T follicular helper cell (primary cell): ENCODE results near the gene PICK1.
"Not testable (repeated sequence)": the region's sequence is repeated elsewhere in the genome, so short reads cannot be mapped to it uniquely, and the experiment has no call there.

Source experiments
- DNase-seq: peaks from one replicate; pipeline ENCODE4 v3.0.0-alpha.2; 2020; ENCODE audit warnings: low read depth

PICK1 gene

GRCh38 chr22:38030311-38031133 lies 26.7 kb upstream of the PICK1 start:
- no peak for DNase-seq

DNA sequence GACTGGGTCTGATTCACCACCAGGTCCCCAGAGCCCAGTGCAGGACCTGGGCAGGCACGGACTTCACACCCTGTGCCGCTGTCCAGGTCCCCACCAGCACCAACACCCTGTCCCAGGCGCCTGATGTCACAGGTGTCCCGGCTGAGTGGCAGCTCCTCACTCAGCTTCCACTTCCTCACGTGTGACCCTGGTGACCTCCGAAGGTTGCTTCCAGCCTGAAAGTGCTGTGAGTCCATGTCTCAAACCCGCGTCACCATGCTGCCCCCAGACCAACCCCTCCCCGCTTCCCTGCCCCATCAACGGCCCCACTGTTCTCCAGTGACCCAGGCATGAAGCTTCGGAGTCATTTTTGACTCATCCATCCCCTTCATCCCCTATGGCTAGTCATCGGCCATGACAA lies 25.7 kb upstream of the PICK1 start:
- DNase-seq: no peak

DNA sequence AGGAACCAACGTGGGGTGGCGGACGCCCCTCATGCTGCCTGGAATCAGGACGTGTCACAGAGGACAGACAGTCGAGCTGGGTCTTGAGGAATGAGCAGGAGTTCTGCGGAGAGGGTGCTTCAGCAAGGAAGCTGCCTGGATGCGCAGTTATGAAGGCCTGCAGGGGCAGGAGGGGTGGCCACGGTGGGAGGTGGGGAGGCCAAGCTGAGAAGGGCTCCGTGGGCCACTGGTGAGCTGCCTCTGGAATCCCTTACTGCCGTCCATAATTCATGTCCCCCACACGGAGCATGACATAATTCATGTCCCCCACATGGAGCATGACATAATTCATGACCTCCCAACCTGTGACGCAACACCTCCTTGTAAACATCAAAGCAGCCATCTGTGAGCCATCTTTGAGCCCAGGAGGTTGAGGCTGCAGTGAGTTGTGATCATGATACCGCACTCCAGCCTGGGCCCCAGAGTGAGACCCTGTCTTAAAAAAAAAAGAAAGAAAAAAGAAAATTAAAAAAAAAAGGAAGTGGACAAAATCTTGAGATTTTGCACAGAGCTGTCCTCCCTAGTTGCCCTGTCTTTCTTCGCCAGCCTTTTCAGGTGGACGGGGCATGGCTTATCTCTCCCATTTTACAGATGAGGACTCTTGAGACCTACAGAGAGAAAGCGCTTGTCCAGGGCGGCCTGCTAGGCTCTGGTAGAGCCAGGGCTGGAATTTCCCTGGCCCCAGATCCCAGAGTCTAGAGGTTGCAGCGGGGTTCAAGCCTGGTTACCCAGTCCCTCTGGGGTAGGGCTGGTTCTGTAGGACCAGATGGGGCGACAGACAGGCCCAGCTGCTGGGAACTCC lies 24.3 kb upstream of the PICK1 start:
- DNase-seq: no peak

DNA sequence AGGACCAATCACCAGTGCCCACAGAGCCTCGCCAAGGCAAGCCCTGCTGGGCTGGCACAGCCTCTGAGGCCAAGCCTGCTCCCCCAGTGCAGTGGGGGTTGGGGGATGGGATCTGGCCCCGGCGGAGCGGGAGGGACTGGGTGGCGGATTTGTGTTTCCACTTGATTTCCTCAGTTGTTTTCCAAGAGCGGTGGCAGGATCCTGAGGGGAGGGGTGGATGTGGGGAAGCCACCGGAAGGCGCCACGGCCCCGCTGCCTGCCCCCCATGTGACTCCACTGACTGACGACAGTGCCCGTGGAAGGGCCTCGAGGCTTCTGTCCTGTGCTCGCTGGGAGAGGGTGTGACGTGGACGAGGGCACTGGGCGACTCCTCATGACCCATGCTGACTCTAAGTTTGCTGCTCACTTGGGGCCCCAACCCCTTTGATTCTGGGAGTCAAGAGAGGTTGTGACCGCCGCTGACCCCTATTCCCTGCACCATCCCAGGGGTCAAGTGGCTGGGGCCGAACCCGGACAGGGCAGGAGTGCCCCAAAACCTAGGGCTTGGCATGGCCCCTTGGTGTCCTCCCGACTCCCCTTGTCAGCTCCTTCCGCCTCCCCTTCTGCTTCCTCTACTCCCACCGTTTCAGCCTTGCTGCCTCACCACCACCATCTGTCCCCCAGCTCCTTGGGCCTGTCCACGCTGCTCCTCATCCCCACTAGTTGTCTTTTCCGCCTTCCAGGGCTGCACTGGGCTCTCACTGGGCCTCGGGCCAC lies 23.5 kb upstream of the PICK1 start:
- no peak for DNase-seq

DNA sequence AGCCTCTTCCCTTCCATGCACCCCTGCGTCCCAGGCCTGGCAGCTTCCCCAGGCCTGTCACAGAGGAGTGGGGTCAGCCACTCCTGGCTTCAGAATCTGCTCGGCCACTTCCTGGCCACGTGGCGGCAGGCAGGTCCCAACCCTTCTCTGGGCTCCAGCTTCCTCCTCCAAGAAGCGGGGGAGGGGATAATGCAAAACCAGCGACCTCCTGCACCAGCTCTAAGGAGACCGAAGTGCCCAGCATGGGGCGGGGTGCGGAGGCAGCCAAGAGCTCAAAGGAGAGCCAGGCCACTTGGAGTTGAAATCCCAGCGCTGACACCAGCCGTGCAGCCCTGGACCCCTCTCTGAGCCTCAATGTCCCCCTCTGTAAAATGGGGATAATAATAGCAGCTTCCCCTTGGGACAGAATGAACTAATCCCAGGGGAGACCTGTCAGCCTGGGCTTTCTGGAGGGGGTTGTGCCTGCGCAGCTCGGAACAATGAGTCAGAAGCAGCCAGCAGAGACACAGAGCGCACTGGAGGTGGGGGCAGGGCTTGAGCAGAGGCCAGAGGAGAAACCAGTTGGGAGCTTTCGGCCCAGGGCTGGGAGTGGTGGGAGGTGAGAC lies 22.8 kb upstream of the PICK1 start:
- no peak for DNase-seq

DNA sequence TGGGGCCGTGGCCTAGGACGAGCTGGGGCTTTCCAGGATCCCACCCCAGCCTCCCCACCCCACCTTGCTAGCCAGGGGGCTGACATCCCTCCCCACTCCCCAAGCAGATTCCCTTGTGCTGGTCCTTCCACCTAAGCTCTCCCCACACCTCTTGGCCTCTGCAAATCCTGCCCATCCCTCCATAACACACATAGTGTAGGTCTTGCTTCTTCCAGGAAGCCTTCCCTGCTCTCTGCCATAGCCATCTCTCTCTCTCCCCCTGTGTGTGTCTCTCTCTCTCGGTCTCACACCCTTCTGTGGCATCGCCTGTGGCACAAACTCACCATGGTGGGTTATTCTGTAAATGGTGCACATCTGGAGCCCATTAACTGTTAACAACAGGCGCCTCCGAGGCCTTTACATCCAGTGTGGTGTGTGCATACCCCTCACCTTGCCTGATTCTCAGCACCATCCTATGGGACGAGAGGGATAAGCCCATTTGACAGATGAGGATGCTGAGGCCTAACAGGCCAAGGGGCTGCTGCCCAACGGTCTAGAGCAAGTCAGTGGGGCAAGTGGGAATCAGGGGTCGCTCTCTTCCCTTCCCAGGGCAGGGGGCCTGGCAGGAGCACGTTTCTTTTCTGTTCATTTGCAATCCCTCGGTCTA lies 22.2 kb upstream of the PICK1 start:
- no peak for DNase-seq

DNA sequence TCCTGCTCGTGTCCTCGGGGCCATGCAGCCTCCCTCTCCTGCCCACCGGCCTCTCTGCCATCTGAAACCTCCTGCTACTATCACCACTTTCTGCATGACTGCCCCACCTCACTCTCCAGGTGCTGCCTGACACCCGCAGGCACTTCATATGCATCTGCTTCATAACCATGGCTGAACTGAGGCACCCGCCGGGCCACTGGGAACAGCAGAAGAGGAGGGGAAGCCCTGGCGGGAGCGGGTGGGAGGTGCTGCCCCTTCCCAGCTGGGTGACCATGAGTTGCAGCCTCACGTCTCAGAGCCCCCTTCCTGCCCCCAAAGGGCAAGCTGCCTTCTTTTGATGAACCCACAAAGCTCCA lies 21.7 kb upstream of the PICK1 start:
- DNase-seq: no peak

GRCh38 chr22:38036392-38037062 lies 20.7 kb upstream of the PICK1 start:
- no peak for DNase-seq

DNA sequence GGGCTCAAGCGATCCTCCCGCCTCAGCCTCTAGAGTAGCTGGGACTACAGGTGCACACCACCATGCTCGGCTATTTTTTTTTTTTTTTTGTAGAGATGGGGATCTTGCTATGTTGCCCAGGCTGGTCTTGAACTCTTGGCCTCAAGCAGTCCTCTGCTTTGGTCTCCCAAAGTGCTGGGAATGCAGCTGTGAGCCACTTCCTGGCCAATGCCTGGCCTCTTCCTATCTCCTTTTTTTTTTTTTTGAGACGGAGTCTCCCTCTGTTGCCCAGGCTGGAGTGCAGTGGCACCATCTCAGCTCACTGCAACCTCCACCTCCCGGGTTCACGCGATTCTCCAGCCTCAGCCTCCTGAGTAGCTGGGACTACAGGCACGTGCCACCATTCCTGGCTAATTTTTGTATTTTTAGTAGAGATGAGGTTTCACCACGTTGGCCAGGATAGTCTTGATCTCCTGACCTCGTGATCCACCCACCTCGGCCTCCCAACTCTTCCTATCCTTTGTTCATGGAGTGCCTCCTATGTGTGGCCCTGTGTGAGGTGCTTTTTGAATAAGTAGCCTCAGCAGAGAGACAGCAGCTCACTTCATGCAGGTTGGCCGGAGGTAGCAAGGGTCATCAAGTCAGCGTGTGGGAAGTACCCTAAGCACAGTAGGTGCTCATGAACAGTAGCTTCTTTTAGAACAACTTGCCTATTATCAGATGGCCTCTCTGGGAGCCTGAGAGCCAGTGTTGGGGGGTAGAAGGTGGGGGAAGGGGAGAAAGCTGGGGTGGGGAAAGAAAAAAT lies 19.6 kb upstream of the PICK1 start:
- DNase-seq: not testable (repeated sequence)

DNA sequence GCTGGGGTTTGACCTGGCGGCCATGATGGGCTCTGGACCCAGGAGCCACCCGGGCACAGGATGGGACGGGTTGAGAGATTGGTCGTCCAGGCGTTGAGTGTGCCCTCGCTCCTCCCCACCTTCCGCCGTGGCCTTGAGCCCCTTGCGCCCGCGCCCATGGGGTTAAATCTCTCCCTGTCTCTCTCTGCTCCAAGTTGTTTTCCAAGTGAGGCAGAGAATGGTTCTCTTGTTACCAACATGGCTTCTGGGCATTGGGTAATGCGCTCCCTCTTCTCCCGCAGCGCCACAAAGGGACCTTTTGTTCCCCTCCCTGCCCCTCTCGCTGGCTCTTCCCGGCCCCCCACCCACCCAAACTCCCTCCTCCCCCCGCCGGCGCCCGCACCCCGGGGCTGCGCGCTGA lies 18.8 kb upstream of the PICK1 start:
- no peak for DNase-seq

DNA sequence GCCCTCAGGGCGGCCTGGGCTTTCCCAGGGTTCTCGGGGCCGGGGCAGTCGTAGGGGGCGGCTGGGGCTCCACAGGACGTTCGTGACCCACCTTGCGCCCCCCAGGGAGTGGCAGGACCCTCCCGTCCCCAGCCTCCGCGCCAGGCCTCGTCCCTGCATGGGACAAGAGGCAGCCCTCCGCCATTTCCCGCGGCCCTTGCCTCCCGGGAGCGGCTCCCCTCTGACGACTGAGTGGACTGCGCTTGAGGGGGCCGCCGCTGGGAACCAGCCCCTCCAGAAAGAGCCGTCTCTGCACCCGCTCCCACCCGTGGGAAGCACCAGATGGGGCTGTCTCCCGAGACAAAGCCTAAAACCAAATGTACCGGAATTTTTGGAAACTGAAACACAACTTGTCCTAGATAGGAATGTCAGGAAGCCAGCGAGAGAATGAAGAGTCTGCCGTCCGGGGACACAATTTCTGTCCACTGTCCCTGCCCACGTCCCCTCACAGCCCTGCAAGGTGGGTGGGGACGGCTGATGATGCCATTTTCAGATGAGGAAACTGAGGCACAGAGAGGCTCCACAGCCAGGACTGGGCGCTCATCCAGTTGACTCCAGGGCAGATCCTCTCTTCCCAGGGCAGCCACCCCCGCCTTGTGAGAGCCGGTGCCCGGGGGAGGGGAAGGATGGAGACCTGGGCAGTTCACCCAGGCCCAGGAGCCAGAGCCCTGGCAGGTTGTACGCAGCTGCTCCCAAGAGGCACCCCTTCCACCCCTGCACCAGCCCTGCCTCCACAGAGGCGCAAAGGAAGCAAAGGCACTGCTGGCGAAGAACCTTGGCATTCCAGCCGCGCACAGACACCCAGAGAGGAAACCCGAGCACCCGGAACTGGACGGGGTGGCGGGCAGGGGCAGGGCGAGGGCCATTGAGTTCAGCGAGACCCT lies 18.1 kb upstream of the PICK1 start:
- no peak for DNase-seq

- no peak for DNase-seq
Observed at GRCh38 chr22:38040953-38041759, 16.0 kb upstream of the PICK1 start.

GRCh38 chr22:38041760-38042487 lies 15.3 kb upstream of the PICK1 start:
- DNase-seq: no peak

- no peak for DNase-seq
Observed at GRCh38 chr22:38042488-38042790, 14.8 kb upstream of the PICK1 start.

GRCh38 chr22:38043151-38044039 lies 13.8 kb upstream of the PICK1 start:
- DNase-seq: no peak

DNA sequence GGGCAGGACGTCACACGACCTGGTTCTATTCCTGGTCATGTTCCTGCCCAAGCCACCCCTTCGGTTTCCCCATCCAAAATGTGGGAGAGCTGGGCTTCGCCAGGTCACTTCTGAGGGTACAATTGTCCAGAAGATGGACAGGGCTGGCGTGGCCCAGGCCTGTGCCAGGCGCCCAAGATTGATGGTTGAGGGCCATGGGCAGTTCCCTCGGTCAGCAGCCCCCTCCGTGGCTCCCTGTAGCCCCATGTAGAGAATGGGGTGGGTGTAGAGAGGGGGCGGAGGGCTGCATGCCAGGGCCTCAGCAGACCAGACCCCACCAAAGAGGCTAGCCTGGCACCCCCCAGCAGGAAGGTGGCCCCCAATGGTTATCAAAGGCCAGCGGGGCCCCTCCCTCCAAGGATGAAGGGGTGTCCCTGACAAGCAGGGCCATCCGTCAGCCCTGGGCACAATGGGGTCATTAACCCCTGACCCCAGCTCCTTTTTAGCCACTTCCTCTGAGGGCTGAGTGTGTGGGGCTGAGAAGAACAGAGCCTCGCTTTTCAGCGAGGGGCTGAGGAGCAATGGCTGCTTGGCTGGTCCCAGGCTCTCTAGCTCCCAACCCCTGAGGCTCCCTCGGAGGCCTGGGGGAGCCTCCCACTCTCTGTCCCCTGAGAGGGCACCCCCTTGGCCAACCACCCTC lies 11.0 kb upstream of the PICK1 start:
- no peak for DNase-seq
